GM19240 (cell line): ENCODE measurements around the gene PLEKHA8.
"Not testable (repeated sequence)": the region's sequence is repeated elsewhere in the genome, so short reads cannot be mapped to it uniquely, and the experiment has no call there.

ENCODE experiments used
- DNase-seq: peaks from one replicate; pipeline ENCODE4 v3.0.0; 2011; ENCODE audit warnings: low spot score; ENCODE audit not compliant: insufficient read length

Gene PLEKHA8

DNA sequence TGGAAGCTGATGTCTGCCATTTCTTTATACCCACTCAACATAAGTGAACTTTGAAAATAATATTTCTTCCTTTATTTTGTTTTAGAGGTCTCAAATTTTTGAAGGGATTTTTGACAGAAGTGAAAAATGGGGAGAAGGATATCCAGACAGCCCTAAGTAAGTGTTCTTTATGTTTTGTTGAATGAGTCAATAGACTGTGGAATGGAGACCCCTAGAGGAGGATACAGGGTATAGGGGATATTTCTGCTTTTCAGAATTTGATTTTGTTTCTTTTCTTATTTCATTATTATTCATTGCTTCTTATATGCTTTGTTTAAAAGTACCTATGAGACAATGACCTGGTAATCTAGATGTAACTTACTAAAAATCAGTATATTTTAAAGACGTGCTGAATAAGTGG, 34.4 kb downstream of the PLEKHA8 start:
- DNase-seq: no peak

DNA sequence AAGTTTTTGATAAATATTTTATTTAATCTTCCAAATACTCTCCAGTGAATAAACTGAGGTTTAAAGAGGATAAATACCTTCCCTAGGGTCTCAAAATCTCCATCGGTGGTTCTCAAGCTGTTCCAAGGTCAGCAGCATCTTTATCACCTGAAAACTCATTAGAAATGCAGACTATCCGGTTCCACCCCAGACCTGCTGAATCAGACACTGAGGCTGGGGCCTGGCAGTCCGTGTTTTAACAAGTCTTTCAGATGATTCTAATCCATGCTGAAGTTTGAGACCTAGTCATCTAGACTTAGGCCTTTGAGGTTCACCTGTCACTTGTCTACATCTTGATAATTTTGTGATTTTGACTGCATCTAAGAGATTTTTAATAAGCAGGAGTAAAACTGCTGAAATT, 37.5 kb downstream of the PLEKHA8 start:
- no peak for DNase-seq

GRCh38 chr7:30066687-30067086, 38.5 kb downstream of the PLEKHA8 start:
- DNase-seq: no peak

DNA sequence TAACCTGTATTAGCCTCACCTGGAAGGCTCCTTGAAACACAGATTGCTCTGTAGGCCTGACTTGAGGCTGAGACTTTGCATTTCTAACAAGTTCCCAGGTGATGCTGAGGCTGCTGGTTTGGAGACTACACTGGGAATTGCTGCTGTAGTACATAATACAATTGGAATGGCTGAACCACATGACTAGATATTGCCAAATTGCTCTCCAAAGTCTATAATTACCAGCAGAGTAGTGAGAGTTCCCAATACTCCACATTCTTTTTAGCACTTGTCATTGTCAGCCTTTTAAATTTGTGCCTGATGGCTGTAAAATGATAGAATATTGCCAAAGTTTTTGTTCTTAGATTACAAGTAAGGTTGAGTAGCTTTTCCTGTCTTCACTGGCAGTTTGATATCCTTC, 39.9 kb downstream of the PLEKHA8 start:
- DNase-seq: no peak

DNA sequence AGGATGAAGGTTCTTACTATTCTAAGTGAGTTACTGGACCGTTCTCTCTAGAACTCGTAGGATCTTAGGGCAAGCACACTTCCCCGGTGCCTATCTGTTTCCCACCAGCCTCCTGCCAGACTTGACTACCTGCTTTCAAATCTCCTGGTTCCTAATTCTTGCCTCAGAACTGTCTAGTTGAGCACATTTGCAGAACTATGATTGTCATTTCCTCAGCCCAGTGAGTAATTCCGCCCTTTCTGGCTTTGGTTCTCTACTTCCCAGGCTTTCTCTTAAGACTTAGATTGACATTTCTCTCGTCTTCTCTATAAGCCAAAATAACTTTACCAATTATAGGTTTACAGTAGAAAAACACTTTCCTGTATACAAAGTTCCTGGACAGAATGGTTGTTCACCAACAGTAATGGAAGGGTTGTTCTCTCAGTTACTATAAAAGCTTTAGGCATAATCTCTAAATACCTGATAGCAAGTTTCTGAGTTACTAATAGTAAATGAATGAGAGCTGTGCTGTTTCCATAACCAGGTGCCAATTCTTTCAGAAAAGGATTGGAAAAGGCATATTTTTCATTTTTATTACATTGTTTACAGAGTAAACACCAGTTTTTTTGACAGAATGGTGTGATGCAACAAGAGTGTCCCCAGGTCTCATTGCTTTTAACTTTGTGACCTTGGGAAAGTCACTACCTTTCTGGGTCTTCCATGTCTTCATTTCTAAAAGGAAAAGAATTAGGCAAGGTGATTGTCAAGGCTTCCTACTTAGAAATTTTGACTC, 41.1 kb downstream of the PLEKHA8 start:
- no peak for DNase-seq

DNA sequence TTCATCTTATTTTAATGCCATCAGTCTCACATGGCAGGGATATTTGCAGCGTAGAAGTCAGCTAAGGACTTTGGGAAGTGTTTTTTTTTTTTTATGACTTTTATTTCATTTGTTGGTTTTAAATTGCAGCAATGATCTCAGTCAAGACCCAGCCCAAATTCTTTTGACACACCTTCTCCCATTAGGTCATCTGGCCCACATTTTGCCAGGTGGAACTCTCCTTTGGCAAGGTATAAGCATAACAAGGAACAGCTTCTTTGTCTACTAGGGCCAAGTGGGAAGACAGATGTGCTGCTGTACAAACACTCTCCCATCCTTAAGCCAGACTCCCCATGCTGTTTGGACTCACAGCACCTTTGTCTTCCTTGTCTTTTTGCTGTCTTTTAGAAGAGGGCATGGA, 41.8 kb downstream of the PLEKHA8 start:
- no peak for DNase-seq

DNA sequence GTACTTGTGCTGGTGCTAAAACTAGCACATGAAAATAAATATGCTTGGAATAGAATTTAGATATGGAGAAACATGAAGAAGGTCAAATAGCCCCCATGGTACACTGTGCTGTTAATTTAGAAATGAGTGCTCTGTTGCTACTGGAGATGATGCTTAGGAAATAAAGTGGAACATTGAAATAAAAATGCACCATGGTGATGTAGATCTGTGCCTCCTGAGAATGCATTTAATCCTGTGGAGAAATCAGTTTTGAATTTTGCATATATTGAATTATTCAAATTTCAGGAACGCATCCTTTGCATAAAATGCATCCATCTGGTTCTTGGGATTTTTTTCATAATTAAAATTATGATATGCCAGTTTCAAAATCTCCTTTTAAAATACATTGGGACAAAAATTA, 44.5 kb downstream of the PLEKHA8 start:
- no peak for DNase-seq

GRCh38 chr7:30074422-30075030, 46.3 kb downstream of the PLEKHA8 start:
- DNase-seq: no peak

- no peak for DNase-seq
These were observed 48.2 kb downstream of the PLEKHA8 start for GRCh38 chr7:30076411-30076810.

DNA sequence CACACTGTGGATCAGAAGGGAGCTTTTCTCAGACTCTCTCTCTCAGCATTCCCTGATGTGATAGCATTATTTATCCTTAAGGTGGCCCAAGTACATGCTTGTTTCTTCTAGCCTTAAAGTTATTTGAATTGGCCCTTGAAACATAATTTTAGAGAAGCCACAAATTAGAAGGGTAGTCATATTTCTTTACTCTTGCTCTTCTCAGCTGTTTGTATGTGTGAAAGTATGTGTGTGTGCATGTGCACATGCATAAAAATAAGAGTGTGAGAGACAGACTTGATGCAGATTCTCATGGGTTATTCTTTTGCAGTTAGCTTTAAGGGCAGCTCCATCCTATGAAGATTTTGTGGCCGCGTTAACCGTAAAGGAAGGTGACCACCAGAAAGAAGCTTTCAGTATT, 50.1 kb downstream of the PLEKHA8 start:
- no peak for DNase-seq

DNA sequence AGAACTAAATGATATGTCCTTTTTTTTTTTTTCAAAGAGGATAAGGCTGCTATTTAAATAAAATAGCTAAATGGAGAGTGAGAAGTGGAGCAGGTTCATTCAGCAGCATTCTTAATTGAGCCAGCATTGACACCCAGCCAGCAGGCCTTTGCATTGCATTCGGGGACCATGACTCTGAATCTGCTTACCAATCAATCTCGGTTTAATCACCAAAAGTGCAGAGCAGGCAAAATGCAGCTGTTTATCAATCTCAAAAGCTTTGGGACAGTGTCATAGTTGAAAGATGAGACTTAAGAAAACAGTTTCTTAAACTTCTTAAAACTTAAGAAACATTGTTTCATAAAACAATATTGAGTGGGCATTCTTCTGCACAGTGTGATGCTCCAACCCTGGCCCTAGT, 51.7 kb downstream of the PLEKHA8 start:
- no peak for DNase-seq

GRCh38 chr7:30080818-30081217, 52.6 kb downstream of the PLEKHA8 start:
- no peak for DNase-seq

GRCh38 chr7:30082686-30083085, 54.5 kb downstream of the PLEKHA8 start:
- DNase-seq: no peak

DNA sequence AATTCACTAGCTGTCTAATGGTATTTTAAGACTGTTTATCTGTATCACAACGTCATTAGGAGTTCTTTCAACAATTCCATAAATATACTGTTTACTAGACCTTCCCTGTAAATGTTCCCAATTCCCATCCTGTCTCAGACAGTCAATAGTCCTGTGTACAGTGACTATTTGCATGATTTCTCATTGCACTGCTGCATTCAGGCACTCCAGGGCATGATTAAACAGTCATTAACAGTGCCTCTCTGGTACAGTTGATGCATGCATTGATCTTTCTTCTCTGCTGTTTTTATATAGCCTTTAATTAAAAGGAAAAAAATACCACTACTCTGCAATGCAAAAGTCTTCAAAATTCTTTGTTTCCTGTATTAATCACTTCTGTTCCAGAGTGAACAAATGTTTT, 55.1 kb downstream of the PLEKHA8 start:
- DNase-seq: no peak

- DNase-seq: no peak
These were observed 56.0 kb downstream of the PLEKHA8 start for GRCh38 chr7:30084212-30084611.

DNA sequence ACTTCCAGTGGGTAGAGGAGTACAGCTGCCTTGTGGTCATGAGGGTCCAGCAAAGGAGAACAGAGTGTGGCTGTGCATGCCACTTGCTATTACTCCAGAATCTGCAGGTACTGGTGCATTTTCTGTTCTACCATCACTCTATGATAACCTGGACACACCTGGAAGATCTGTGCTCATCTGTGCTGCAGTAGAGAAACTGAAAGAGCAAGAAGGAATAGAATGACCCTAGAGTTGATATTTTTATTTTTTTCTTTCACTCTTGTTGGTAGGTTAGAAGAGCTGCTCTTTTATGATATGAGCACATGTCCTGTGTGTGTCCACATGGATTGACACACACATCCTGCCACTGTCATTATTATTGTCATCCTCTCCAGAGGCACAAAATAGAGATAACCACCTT, 58.3 kb downstream of the PLEKHA8 start:
- no peak for DNase-seq

DNA sequence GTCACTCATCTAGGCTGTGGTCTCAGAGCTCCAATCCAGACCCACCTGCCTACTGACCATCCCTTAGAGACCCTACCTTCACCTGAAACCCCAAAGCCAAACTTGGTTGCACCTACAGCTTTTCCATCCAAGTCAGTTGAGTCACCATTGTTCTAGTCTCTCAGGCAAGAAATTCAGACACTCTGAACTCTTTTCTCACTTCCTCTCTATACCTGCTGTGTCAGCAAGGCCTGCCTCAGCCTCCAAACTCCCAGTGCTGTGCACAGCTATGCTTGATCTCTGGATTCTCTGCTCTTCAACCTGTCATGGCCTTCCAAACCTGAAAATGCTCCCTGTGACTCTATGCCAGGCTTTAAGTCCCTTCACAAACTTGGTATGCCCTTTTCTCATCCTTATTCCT, 59.2 kb downstream of the PLEKHA8 start:
- no peak for DNase-seq

DNA sequence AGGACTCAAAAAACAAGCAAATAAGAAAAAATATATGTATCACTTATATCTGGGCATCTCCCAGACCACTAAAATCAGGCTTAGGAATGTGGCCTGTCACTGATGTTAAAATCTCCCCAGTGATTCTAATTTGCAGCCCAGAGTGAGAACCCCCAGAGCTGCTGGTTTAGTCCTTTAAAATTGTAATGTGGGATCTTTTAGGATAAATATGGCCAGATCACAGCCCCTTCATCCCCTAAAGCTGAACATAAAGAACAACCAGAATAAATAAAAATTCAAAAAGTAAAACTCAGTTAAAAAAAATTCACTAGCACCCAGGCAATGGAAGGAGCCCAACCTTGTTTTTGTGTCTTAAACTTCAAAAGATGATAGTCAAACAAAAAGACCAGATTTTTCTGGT, 60.1 kb downstream of the PLEKHA8 start:
- no peak for DNase-seq

- no peak for DNase-seq
These were observed 61.9 kb downstream of the PLEKHA8 start for GRCh38 chr7:30090111-30090510.

- no peak for DNase-seq
These were observed 63.3 kb downstream of the PLEKHA8 start for GRCh38 chr7:30091491-30091912.

DNA sequence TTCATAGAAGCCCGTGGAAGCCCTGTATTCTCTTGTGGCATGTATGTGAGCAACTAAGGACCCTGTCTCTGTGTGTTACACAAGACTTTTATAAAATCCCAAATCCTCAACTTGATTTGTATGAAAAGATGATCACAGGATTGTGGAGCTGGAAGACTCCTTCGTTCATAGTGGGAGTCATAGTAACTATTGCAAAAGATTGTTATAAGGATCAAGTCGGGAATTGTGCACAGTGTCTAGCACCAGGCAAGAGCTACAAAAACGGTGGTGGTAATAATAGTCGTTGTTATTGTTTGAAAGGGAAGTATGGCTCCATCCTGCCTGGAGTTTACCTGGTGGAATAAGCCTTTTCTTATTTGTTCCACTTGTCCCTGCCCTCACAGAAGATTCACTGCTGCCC, 63.8 kb downstream of the PLEKHA8 start:
- no peak for DNase-seq

GRCh38 chr7:30093420-30093952, 65.3 kb downstream of the PLEKHA8 start:
- no peak for DNase-seq

GRCh38 chr7:30098599-30098998, 70.4 kb downstream of the PLEKHA8 start:
- not testable (repeated sequence) for DNase-seq
